IMR-90 (cell line): ENCODE results near the gene LRRC41. TPM values are rescaled to one million over a fixed set of nuclear protein-coding genes. Genes with fewer than 3 reads are reported as not detected.

Experiments used
- BHLHE40 ChIP-seq: fragments of 150-350 bp; IDR thresholded peaks from 2 replicates; pipeline ENCODE4 v1.6.1; 2016; ENCODE audit warnings: mild to moderate bottlenecking, low read depth, low read length
- MAFK ChIP-seq: IDR thresholded peaks from 2 replicates; pipeline ENCODE4 v1.6.1; 2012; ENCODE audit warnings: low read depth, low read length, improper control_type of control experiment
- polyA plus RNA-seq, 3 experiments: library from polyadenylated mRNA; depleted of rRNA; stranded (reverse); fragments of >200 nt; gene quantifications; 2 replicates each; pipeline ENCODE4 v1.2.3, GENCODE V29; 2012; ENCODE audit warnings: low replicate concordance in 1 of 3
- total RNA-seq: library from RNA; depleted of rRNA; stranded (reverse); fragments of >200 nt; gene quantifications from 2 replicates; pipeline ENCODE4 v1.2.3, GENCODE V29; 2012
- TF ChIP-seq, protein P1 (sequence below): conservative IDR thresholded peaks from 2 replicates; pipeline ENCODE4 v1.5.1; 2012; ENCODE audit warnings: mild to moderate bottlenecking, low read depth, low read length, improper control_type of control experiment
- TF ChIP-seq, protein P2 (sequence below): fragments of 150-350 bp; IDR thresholded peaks from 2 replicates; pipeline ENCODE4 v1.6.1; 2016; ENCODE audit warnings: low read depth, mild to moderate bottlenecking, low read length, moderate library complexity, borderline replicate concordance

Gene LRRC41
- total and polyA plus RNA-seq, 2 of the 4 experiments (the other 2 are of a cell fraction) = 67.6 to 83.2 TPM

DNA sequence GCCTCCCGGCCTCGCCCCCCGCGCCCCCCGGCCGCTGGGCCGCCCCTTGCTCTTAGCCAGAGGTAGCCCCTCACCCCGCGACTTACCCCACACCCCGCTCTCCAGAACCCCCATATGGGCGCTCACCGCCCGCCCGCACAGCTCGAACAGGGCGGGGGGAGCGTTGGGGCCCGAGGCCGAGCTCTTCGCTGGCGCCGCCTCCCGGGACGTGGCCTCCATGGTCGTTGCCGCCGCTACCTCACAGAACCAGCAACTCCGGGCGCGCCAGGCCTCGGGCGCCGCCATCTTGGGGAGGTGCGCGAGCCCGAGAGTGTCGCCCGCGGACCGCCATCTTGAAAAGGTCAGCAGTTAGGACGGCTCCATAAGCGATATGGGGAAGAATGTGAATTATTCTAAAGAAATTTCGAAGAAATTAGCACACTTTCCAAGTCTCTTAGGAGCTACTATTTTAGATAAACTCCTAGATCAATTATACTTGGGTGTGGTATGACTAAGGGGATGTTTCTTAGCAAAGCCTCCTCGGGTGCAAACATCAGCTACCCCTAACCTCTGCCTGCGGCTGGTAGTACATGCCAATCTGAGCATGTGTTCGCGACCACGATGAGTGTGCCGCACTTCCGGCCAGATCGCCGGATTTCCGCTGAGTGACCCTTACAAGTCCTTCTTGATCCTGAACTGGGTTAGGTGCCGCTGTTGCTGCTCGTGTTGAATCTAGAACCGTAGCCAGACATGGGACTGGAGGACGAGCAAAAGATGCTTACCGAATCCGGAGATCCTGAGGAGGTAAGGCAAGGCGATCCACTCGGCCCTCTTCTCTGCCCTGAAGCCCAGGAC lies at the start of gene LRRC41, which contains the start of gene UQCRH (continued):
- TF ChIP-seq, protein P1, sequence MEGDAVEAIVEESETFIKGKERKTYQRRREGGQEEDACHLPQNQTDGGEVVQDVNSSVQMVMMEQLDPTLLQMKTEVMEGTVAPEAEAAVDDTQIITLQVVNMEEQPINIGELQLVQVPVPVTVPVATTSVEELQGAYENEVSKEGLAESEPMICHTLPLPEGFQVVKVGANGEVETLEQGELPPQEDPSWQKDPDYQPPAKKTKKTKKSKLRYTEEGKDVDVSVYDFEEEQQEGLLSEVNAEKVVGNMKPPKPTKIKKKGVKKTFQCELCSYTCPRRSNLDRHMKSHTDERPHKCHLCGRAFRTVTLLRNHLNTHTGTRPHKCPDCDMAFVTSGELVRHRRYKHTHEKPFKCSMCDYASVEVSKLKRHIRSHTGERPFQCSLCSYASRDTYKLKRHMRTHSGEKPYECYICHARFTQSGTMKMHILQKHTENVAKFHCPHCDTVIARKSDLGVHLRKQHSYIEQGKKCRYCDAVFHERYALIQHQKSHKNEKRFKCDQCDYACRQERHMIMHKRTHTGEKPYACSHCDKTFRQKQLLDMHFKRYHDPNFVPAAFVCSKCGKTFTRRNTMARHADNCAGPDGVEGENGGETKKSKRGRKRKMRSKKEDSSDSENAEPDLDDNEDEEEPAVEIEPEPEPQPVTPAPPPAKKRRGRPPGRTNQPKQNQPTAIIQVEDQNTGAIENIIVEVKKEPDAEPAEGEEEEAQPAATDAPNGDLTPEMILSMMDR = peak; percentile 11; the same call in 1 of the 2 replicates
- TF ChIP-seq, protein P2, sequence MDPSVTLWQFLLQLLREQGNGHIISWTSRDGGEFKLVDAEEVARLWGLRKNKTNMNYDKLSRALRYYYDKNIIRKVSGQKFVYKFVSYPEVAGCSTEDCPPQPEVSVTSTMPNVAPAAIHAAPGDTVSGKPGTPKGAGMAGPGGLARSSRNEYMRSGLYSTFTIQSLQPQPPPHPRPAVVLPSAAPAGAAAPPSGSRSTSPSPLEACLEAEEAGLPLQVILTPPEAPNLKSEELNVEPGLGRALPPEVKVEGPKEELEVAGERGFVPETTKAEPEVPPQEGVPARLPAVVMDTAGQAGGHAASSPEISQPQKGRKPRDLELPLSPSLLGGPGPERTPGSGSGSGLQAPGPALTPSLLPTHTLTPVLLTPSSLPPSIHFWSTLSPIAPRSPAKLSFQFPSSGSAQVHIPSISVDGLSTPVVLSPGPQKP = no peak
- TF ChIP-seq BHLHE40 = peak; percentile 98
- no peak; the same call in 1 of the 2 replicates for TF ChIP-seq MAFK
